CD4-positive, alpha-beta T cell treated with Interleukin-17A for 4 hours (primary cell): ENCODE data around the gene DUSP7.
"Not testable (repeated sequence)": the region's sequence is repeated elsewhere in the genome, so short reads cannot be mapped to it uniquely, and the experiment has no call there.

Experiments
- DNase-seq: peaks from one replicate; pipeline ENCODE4 v3.0.0-alpha.2; 2020; ENCODE audit warnings: mixed read lengths

Gene DUSP7

DNA sequence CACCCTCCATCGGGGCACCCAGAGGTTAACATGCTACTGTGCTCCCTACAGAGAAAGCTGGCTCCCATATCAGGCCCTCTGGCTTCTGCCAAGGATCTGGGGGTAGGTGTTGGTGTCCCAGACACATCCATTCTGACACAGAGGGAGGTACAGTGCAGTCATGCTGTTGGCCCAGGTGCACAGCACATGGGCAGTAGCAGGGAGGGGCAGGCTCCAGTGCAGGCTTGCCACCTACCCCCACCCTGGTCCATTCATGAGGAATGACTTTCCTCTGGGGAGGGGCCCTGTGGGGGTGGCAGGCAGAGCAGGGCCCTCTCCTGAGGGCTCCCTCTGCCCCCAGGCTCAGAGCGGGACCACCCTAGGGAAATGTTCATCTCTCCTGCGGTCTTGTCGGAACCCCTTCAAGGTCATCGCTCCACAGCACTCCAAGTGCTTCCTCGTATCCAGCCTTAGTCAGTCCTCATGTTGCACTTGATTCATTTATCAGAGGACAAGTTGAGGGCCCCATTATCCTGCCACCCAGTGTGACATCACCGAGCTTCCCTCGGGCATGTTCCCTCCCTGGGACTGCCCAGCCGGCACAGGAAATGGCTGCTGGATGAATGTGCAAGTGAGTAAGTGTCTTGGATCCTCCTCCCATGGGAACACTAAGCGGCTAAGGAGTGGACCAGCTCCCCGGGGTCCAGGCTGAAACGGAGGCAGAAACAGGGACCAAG is 10.0 kb downstream of the DUSP7 start:
- no peak for DNase-seq

DNA sequence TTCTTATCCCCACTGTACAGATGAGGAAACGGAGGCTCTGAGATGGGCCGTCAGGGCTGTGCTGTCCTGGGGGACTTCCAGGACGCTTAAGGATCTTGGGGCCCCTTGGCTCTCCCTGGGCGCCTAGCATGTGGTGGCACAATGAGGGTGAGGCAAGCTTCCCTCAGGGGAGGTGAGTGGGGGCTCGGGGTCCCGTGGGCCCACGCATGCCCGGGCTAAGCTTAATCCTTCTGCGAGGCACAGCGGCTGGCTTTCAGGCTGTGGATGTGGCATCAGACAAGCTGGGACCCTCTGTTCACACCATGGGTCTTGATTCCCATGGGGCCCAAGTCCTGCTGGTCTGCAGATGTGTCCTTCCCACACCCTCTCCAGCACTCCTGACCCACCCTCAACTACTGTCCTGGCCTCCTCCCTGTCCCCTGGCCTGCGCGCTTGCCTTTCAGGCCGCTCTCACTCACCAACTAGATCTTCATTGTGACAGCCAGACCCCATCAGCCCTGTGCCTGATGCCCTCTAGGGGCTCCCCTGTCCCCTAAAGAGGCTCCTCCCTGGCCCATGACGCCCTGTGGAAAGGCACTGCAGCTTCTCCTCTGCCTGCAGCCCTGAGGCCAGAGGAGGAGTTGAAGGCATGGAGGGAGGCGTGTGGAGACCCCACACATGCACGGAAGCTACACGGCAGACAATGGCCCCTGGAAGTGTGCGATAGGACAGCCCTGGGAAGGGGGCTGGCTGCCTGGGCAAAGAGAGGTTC is 11.3 kb downstream of the DUSP7 start:
- no peak for DNase-seq

DNA sequence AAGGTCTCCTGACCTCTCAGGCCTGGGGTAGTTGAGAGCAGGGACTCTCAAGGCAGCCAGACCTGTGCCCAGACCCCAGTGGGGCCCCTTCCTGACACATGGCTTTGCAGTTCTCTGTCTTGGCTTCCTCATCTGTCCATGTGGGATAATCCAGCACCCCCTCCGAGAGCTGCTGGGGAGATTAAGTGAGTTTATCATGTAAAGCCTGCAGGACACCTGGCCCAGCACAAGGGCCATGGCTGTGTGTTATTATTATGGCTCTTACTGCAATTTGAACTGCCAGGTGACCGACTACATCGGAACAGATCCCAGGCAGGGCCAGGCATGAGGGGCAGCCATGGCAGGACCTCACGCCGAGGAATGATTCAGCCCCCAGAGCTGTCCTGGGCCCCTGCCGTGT is 12.6 kb downstream of the DUSP7 start:
- DNase-seq: no peak

DNA sequence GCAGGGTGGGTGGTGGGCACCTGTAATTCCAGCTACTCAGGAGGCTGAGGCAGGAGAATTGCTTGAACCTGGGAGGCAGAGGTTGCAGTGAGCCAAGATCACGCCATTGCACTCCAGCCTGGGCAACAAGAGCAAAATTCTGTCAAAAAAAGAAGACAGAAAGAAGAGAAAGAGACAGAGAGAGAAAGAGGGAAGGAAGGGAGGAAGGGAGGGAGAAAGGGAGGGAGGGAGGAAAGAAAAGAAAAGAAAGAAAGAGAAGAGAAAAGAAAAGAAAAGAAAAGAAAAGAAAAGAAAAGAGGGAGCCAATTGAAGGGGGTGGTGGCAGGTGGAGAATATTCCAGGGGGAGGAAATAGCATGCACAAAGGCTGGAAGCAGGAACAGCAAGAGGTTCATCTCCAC is 13.3 kb downstream of the DUSP7 start:
- DNase-seq: not testable (repeated sequence)

DNA sequence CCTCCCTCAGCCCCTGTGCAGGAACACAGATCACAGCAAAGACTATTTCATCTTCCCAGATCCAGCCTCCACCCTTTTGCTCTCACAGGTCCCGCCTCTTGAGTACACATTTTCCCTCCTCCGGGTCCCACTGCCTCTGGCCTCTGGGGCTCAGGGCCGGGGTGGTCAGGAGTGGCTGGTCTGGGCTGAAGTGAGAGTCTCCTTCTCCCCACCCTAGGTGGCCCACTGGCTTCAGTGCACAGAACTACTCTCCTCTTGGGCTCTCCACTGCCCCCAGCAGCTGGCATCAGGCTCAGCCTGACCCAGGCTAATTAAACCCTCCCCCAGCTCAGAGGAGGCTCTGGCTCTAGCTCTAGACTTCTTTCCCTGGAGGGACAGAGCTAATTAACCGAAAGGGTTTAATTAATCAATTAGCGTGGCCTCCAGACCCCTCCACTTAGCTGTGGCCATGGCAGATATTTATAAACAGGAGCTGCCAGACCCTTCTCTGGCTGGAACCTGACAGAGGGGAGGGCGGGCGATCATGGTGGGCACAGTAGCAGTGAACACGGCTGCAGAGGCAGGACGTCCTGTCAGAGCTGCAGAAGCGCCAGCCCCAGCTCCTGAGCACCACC is 15.1 kb downstream of the DUSP7 start:
- no peak for DNase-seq

DNA sequence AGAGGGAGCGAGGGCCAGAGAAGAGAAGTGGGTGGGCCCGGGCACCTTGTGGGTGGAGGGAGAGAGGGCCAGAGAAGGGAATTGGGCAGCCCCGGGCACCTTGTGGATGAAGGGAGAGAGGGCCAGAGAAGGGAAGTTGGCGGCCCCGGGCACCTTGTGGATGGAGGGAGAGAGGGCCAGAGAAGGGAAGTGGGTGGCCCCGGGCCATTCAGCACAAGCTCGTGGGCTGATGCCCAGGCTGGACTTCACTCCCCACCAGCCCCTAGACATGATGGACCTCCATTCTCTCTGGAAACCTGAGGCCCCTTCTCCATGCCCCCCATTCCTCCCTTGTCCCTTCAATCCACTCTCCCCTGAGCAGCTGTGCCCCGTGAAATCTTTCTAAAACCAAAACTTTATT is 15.8 kb downstream of the DUSP7 start:
- no peak for DNase-seq

DNA sequence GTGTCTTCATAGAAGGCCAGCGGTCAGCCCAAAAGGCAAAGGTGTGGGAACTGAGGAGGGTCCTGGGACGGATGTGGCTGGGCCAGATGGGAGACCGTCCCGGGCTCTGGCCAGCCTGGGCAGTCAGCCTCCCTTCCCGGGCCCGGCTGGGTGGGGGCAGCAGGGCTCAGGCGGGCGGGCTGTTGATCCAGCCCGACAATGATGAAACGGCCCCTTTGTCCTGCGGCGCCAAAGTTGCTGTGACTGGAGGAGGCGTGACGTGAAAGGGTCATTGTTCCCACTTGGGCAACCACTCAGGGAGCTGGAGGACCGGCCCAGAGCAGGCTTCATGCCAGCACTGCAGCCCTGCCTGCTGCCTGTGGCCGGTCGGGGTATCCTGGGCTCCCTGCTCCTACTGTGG is 16.5 kb downstream of the DUSP7 start:
- DNase-seq: no peak

DNA sequence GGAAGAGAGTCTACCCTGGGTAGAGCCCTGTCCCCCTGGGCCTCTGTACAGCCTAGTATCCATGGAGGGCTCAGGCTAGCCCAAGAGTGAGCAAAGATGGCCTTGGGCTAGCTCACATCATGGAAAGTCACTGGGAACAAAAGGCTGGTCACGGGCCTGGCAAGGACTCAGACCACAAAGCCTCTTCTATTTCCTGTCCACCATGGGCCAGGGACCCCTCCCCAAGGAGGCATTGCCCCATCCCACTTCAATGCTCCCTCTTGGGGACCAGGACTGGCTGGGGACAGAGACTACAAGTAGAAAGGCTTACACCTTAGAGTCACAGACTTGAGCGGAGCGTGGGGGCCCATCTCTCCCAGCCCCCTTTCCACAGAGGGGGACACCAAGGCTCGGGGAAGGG is 16.9 kb downstream of the DUSP7 start:
- DNase-seq: no peak

DNA sequence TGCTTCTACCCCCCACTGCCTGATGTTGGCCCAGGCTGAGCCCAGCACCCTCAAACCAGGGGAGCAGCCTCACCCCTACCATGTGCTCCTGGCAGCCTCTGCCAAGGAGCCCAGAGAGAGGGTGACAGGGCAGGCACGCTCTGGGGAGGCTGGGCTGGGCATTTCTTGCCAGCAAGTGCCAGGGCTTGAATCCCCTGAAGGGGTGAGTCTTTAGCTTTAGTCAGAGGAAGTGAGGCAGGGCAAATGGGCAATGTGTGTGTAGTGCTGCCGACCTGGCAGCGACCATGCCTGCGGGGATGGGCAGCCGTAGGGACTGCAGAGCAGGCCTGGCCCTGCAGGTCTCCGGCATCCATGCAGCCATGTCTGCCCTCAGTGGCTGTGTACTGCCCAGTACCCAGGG is 18.1 kb downstream of the DUSP7 start:
- no peak for DNase-seq

DNA sequence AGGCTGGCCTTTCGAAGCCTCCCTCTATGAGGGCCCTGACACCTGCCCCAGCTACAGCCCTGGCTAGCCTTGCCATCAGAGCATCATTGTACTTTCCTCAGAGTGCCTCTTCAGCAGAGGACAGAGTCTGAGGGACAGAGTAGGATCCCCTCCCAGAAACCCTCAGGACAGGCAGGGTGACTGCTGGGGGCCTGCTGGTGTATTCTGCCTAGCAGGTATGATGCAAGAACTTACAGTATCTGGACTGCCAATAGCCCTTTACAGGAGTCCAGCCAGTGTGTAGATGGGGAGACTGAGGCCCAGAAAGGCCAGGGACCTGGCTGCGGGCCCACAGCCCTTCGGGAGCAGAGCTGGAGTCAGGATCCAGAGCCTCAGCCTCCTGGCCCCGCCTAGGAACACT is 19.1 kb downstream of the DUSP7 start:
- no peak for DNase-seq

DNA sequence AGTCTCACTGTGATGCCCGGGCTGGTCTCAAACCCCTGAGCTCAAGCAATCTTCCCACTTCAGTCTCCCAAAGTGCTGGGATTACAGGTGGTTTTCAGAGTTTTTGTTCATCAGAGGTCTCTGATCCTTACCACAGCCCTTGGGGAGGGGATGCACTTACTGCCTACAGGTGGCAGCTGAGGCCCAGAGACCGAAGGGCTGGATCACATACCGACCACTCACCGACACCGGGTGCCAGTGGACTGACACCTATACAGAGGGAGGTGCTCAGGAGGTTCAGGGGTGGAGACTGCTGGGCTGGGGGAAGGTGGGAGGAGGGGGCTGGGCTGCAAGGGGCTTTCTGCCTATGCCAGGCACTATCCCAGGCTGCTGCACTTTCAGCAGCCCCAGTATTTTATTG is 19.5 kb downstream of the DUSP7 start:
- peak; percentile 56 for DNase-seq

DNA sequence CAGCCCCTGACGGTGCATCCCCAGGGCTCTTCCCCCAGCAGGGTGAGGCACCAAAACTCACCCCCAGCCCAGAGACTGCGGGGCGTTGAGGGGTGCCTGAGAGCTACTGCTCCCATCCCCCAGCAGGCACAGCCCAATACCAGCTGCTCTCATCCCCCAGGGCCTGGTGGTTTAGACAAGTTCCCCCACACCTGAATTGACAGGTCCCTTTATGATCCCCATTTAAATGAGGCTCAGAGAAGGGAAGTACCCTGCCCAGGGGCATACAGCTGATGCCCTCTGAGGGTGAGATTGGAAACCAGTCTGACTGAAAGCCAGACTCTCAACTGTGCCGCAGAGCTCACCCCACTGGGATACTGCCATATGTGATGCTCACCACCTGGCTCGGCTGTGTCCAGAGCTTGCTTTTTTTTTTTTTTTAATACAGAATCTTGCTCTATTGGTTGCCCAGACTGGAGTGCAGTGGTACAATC is 20.1 kb downstream of the DUSP7 start:
- no peak for DNase-seq

DNA sequence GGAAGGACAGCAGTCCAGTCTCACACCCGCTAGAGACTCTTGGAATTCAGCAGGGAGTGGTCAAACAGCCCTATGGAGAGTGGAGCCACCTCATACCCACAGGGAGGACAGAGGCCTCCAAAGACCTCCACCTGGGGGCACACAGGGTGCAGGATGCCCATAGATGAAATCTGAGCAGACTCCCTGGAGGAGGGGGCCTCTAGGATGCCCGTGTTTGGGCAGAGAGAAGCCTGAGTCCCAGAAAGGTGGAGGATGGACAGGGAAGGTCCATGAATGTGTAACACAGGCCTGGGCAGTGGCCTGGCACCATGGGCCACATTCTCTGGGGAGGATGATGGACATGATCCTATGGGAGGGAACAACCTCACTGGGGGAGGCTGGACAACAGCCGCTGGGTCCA is 21.7 kb downstream of the DUSP7 start:
- no peak for DNase-seq

DNA sequence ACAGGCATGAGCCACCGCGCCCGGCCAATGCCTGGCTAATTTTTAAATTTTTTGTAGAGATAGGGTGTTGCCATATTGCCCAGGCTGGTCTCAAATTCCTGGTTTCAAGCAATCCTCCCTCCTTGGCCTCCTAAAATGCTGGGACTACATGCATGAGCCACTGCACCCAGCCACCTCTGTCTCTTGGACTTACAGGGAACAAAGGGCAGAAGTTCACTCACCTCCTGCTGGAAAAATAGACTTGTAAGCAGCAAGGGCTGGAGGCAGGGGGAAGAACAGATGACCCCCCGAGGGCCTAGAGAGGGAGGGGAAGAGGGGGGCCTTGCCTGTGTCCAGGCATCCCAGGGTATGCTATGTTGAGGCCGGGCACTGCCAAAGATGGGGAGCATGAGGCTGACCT is 22.2 kb downstream of the DUSP7 start:
- DNase-seq: no peak

DNA sequence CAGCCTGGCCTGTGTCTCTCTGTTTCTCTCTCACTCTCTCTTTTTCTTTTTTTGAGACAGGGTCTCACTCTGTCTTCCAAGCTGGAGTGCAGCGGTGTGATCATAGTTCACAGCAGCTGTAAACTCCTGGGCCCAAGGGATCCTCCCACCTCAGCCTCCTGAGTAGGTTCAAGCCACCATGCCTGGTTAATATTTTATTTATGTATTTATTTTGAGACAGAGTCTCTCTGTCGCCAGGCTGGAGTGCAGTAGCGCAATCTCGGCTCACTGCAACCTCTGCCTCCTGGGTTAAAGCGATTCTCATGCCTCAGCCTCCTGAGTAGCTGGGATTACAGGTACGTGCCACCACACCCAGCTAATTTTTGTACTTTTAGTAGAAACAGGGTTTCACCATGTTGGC is 22.6 kb downstream of the DUSP7 start:
- DNase-seq: not testable (repeated sequence)

DNA sequence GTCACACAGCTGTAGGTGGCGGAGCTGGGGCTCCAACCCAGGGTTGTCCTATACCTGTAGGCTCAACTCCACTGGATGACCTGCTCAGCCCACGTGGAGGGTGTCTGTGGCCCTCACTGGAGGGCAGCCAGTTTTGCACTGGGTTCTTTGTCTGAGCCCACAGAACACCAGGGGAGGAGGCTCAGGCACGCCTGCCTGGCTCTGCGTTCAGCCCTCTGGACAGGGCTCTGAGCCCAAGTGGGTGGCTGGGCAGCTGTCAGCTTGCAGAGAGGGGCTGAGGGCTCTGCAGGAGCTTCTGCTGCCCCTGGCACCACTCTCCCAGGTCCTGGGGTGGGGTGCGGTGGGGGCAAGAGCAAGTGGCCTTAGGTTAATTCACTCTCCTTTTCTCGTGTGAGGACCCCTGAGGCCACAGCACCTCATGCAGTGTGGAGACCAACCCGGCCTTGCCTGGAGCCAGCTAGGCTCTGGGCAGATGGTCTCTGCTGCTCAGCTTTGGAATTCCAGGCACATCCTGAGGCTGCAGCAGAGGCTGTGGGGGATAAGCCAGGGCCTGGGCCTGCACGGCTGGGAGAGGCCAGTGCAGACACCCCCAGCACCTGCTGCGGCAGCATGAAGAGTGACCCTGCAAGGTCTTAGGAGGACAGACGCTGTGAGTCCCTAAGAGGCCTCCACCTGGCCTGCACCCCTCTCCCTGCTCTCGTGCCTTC is 23.5 kb downstream of the DUSP7 start:
- DNase-seq: no peak

DNA sequence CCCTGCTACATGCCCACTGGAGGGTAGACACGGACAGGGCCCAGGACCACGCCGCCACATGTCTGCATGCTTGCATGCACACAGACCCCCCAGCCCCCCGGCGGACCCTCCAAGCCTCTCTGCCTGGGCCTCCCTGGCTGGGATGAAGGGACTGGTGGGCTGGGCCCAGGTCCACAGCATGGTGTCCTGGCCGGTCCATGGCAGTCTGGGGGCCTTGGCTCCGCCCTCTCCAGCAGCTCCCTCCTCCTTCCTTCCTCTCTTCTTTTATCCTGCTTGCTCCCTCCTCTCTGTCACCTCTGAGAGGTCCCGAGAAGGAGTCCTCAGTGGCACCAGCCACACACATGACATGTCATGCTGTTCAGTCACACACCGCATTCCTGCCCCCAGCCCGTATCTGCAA is 24.5 kb downstream of the DUSP7 start:
- DNase-seq: no peak

DNA sequence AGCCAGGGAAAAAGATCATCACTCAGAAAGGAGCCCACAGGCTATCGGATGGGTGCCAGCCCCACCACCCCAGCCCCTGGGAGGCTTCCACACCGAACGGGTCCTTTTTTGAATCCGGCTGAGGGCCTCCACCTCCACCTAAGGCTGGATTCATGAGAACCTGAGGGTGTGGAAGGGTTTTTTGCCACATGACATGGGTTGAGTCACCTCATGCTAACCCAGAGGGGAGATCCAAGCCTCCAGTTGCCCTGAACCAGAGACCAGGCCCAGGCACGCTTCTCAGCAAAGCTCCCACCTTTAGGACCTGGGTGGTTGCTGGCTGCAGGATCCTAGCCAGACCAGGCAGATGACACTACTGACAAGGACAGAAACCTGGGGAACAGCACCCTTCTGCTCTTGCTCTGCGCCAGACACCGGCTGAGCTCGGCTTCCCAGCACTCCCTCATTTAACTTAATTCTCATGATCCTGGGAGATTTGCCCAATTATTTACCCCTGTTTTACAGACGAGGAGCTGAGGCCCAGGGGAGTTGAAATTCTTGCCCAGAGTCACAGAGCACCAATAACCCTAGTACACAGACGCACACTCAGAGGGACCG is 25.6 kb downstream of the DUSP7 start:
- DNase-seq: no peak

DNA sequence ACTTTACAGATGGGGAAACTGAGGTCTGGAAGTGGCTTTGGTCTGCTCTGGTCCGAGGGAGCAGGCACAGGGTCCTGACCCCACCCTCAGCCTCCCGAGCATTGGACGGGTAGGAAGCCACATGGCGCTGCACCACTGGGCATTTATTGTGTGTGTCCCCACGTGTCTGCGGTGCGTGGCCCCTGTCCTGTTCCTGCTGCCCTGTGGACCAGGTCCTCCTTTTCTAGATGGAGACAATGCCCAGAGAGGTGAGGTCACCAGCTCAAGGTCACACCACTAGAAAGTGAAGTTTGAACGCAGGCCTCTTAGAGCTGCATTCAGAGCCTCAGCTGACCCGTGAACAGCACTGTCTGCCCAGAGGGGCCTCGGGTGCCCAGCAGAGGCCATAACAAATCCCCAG is 26.8 kb downstream of the DUSP7 start:
- no peak for DNase-seq

DNA sequence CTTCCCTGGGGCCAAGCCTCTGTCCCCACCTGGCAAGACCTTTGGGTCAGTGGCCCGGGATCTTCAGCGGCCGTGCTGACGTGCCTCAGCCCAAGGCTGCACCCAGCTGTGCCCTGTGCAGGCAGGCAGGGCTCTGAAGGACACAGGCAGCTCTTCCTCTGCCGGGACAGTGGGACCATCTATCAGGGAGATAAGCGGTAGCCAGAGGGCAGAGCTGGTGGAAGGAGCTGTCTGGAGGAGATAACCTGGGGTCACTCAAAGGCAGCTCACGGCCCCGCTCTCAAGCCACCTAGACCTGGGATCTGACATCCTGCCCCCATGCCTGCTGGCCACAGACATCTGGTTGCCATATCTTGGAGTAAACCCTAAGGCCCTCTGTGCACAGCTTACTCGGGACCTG is 27.3 kb downstream of the DUSP7 start:
- DNase-seq: no peak

DNA sequence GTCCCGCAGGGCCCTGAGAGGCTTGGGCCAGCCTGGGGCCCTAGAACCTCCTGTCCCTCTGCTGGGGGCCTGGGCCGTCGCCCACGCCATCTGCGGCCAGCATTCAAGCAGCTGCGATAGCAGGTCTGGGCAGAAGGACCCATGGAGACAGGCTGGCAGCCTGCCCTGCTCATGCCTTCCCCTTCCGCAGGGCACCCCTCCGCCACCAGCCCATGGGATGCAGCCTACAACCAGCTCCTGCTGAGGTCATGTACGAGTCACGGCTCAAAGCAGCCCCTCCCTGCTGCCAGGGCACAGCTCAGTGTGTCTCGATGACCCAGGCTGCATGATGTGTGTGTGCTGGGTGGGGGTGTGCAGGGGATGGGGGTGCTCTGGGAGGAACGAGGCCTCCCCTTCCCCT is 27.8 kb downstream of the DUSP7 start:
- no peak for DNase-seq

DNA sequence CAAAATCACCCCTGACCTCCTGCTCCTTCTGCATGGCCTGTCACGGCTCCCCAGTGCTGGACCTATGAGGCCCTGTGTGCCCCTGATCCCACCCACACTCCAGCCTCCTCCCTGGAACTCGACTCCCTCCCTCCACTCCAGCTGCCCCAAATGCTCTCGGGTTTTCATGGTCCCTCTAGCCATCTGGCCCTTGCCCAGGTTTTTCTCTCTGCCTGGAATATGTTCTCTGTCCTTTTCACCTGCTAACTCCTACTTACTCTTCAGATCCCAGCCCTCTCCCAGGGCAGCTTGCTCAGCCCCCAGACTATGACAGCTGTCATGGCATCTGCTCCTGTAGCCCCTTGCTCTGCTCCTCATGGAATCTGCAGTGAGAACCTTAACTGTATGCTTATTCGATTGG is 30.3 kb downstream of the DUSP7 start:
- no peak for DNase-seq

DNA sequence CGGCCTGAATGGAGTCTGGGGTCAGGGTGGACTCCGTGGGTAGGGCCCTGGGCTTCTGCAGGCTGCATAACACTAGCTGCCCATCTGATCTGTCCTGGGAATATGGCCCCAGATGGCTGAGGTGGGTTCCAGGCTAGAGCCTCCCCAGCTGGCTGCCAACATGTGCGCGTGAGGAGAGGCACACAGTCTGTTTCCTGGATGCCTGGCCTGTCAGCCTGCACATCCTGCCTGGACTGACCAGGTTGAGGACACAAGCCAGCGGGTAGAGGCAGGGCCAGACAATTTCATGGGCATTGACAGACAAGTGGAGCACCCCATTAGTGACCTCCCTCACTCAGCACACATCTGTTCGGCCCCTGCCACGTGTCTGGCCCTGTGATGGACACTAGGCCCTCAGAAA is 30.9 kb downstream of the DUSP7 start:
- no peak for DNase-seq
